ENCODE data around the gene DFFB.

DFFB gene

DNA sequence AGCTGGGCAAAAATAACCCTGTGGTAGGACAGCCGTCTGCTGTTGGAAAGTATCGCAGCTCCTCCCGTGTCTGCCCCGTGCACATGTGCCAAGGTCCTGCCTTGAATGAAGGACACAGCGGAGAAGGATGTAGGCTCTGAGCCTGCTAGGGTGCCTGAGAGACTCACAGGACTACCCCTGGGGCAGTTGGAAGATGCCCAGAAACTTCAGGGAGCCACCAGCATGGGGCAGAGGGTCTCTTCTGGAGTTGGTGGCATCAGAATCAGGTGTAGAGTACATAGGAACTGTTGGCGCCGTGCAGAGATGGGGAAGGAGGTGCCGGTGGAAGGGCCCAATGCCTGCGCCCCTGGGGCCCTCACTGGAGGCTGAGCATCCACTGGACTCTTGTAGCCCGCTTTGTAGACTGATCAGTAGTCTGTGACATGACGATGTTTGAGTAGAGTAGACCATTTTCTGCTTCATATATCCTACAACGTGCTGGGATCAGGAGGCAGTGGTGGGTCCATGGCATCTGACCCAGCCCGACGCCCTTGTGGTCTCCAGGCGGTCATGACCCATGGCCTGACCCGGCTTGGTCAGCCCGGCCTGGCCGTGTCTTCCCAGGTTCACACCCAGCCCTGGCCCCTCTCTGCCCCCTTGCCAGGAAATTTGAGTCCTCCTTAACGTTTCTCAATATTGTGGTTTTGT lies 48.1 kb downstream of the DFFB start:
- Histone ChIP-seq H3K4me1 (ENCODE audit: insufficient read depth, low read length) (peaks cover 20% of the 10 kb centered on the region), H3K9me3 (ENCODE audit: low read length) (no peaks in the 10 kb centered on the region), H3K4me3 (ENCODE audit: low read length) (no peak overlapping the region), H2AFZ (ENCODE audit: low read depth, low read length) (no peak overlapping the region), H3K36me3 (ENCODE audit: insufficient read depth, low read length) (no peaks in the 10 kb centered on the region), H3K27me3 (ENCODE audit: insufficient read depth, low read length) (no peaks in the 10 kb centered on the region)

DNA sequence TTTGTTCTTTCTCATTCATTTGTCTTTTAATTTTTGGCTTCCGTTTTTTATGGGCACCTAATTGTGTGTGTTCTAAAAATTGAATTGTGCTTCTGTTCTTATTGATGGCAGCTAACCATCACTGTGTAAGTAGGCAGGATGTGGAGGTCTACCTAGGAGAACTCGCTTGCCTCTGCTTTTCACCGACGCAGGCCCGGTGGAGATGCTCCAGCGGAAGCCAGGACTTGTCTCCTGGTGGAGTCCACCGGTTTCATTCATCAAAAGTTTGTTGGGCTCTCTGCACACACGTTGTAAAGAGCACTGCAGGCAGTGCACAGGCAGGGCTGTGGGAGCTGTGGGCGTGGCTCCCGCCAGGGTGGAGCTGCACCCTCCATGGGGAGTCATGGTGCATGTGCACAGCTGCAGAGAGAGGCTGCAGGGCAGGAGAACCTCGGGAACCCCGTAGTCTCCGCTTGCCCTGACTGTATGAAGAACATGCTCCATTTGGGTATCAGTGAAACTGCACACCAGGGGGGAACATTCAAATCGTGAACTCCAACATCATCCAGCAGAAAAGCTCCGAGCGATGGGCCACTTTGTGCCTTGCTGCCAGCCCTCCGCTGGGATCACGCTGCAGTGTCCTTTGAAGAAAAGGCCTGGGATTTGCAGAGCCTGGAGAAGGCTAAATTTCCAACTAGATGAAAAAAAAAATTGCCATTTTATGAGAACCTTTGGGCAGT lies 48.8 kb downstream of the DFFB start:
- Histone ChIP-seq H3K27me3 (ENCODE audit: insufficient read depth, low read length) (no peaks in the 10 kb centered on the region), H3K9me3 (ENCODE audit: low read length) (no peaks in the 10 kb centered on the region), H2AFZ (ENCODE audit: low read depth, low read length) (no peak overlapping the region), H3K36me3 (ENCODE audit: insufficient read depth, low read length) (no peaks in the 10 kb centered on the region), H3K4me3 (ENCODE audit: low read length) (no peak overlapping the region), H3K4me1 (ENCODE audit: insufficient read depth, low read length) (peaks cover 23% of the 10 kb centered on the region)

DNA sequence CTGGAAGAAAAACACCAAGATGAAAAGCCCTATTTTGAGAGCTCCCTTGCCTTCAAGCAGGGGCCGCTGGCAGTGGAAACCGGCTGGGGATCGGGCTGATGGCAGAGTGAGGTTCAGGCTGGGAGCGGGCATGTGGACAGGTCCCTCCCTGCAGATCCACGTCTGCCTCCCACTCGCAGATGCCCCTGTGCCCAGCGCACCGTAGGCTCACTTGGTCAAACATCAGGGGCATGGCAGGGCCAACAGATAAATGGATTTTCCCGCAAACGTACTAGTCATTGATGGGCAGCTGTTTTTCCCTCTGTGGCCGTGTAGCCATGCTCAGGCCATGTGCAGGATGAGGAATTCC lies 49.4 kb downstream of the DFFB start:
- no peaks in the 10 kb centered on the region for H3K9me3 ChIP-seq (ENCODE audit: low read length)
- H2AFZ ChIP-seq (ENCODE audit: low read depth, low read length), result no peak overlapping the region
- no peaks in the 10 kb centered on the region for H3K36me3 ChIP-seq (ENCODE audit: insufficient read depth, low read length)
- H3K27me3 ChIP-seq (ENCODE audit: insufficient read depth, low read length), result no peaks in the 10 kb centered on the region
- no peak overlapping the region for H3K4me3 ChIP-seq (ENCODE audit: low read length)
- H3K4me1 ChIP-seq (ENCODE audit: insufficient read depth, low read length), result peaks cover 25% of the 10 kb centered on the region

DNA sequence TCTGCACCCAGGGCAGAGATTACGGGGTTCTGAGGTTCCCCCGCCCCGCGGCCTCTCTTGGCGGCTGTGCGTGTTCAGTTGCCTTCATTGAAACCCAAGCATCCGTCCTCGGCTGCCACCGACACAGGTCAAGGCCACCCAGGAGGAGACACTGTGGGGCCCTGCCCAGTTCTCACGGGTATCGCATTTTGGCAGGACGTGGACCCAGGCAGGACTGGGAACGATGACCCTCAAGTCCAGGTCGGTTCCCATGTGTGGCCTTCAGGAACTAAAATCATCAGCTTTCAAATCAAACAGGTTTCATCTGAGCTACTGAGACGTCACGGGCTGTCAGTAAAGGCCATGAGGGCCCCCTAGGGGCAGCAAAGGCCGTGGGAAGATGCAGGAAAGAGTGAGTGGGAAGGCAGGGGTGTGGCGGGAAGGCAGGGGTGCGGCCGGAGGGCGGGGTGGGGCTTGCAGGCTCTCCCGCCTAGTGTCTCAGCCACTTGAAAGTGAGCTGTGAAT lies 49.8 kb downstream of the DFFB start:
- Histone ChIP-seq H3K9me3 (ENCODE audit: low read length) (no peaks in the 10 kb centered on the region), H3K27me3 (ENCODE audit: insufficient read depth, low read length) (no peaks in the 10 kb centered on the region), H3K36me3 (ENCODE audit: insufficient read depth, low read length) (no peaks in the 10 kb centered on the region), H3K4me1 (ENCODE audit: insufficient read depth, low read length) (peaks cover 25% of the 10 kb centered on the region), H2AFZ (ENCODE audit: low read depth, low read length) (no peak overlapping the region), H3K4me3 (ENCODE audit: low read length) (no peak overlapping the region)

DNA sequence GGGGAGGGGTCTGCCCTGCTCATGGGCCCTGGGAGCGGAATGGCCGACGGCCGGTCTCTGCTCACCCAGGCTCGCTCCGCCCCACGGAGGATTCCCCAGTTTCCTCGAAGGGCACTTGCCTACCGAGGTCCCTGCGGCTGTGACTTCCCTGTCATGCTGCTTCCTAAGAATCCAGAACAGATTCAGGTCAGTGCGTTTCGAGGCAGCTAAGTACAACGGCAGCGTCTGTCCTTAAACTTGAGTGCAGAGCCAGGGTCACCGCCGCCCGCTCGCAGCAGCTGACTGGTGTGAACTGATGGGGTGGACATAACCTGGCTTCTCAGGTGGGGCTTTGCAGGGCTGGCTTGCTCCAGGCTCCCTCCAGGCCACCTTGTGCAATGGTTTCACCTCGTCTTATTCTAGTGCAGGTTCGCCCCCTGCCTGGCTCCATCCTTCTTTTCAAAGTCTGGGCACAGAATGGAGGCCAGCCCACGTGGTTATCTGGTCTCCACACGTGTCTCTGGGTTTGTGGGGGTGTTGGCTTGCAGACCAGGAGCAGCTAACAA lies 50.4 kb downstream of the DFFB start:
- Histone ChIP-seq H3K9me3 (ENCODE audit: low read length) (no peaks in the 10 kb centered on the region), H3K36me3 (ENCODE audit: insufficient read depth, low read length) (no peaks in the 10 kb centered on the region), H3K4me3 (ENCODE audit: low read length) (no peak overlapping the region), H3K27me3 (ENCODE audit: insufficient read depth, low read length) (no peaks in the 10 kb centered on the region), H2AFZ (ENCODE audit: low read depth, low read length) (no peak overlapping the region), H3K4me1 (ENCODE audit: insufficient read depth, low read length) (peaks cover 25% of the 10 kb centered on the region)

DNA sequence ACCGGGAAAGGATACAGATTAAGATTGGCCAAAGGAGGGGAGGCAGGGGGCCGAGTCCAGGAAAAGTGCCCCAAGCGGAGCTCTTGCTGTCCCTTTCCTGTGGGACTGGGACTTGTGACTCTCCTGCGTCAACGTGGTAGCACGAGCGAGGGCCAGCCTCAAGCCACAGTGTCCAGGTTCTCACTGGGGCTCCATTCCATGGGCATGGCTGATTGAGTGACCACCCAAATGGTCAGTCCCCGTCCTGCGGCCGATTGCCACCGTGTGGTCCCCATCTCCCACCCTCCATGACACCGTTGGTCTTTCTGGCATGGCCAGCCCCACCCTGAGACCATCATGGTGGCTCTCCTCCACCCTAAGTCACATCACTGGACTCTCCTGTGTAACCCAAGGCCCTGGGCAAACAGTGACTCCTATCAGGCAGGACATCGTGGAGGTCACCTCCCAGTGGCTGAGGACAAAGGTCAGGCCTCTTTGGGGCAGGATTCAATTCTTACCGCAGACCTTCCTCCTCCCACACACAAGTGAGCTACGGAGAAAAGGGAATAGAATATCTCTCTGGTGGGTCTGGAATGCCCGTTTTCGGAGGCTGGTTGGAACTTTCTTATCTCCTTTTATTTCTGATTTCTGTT lies 51.7 kb downstream of the DFFB start:
- peaks cover 25% of the 10 kb centered on the region for H3K4me1 ChIP-seq (ENCODE audit: insufficient read depth, low read length)
- no peak overlapping the region for H3K4me3 ChIP-seq (ENCODE audit: low read length)
- no peaks in the 10 kb centered on the region for H3K27me3 ChIP-seq (ENCODE audit: insufficient read depth, low read length)
- H2AFZ ChIP-seq (ENCODE audit: low read depth, low read length), result no peak overlapping the region
- H3K36me3 ChIP-seq (ENCODE audit: insufficient read depth, low read length), result no peaks in the 10 kb centered on the region
- H3K9me3 ChIP-seq (ENCODE audit: low read length), result no peaks in the 10 kb centered on the region

DNA sequence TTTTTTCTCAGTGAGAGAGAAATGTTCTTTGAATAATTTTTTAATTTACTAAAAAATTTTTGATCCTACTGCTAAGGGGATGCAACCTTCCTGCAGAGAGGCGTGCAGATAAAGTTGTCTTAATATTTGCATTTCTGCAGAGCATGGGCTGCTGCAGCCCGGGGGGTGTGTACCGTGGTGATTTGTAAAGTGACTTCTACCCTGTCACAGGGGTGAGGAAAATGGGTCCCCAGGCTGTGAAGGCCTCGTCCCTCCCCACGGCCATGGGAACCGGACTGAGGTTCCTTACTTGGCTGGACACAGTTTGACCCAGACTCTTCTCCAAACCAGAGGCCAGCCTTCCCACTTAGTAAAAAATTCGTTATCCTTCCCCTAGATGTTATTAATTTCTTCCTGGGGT lies 52.3 kb downstream of the DFFB start:
- Histone ChIP-seq H3K4me1 (ENCODE audit: insufficient read depth, low read length) (peaks cover 25% of the 10 kb centered on the region), H3K9me3 (ENCODE audit: low read length) (no peaks in the 10 kb centered on the region), H3K4me3 (ENCODE audit: low read length) (no peak overlapping the region), H2AFZ (ENCODE audit: low read depth, low read length) (no peak overlapping the region), H3K27me3 (ENCODE audit: insufficient read depth, low read length) (no peaks in the 10 kb centered on the region), H3K36me3 (ENCODE audit: insufficient read depth, low read length) (no peaks in the 10 kb centered on the region)

DNA sequence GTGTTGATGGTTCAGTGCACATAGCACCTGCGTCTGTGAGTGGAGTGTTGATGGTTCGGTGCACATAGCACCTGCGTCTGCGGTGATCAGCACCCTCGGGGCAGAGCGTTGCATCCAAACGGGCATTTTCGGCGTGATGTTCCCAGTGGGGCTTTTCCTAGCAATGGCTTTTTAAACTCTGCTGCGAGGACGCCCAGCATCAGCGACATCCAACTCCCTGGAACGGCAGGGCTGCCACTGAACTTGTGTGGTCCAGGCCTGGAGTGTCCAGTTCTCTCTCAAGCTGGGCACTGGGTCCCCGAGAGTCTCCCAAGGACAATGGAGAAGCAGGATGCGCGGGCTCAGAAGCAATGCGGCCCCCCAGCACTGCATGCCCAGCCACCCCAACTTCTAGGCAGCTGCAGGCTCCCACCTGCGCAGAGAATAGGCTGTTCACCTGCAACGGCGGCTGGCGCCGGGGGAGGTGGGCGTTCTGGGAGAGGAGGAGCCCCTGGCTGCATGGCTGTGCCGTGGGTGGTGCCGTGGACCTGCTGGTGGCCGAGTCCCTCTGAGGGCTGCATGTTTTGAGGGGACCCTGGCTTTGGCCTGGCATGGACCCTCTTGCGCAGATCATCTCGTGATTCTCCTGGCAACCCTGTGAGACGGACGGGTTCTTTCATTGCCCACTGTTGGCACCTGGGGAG lies 52.9 kb downstream of the DFFB start:
- Histone ChIP-seq H3K4me3 (ENCODE audit: low read length) (no peak overlapping the region), H3K36me3 (ENCODE audit: insufficient read depth, low read length) (no peaks in the 10 kb centered on the region), H3K27me3 (ENCODE audit: insufficient read depth, low read length) (no peaks in the 10 kb centered on the region), H3K9me3 (ENCODE audit: low read length) (no peaks in the 10 kb centered on the region), H3K4me1 (ENCODE audit: insufficient read depth, low read length) (peaks cover 25% of the 10 kb centered on the region), H2AFZ (ENCODE audit: low read depth, low read length) (no peak overlapping the region)

DNA sequence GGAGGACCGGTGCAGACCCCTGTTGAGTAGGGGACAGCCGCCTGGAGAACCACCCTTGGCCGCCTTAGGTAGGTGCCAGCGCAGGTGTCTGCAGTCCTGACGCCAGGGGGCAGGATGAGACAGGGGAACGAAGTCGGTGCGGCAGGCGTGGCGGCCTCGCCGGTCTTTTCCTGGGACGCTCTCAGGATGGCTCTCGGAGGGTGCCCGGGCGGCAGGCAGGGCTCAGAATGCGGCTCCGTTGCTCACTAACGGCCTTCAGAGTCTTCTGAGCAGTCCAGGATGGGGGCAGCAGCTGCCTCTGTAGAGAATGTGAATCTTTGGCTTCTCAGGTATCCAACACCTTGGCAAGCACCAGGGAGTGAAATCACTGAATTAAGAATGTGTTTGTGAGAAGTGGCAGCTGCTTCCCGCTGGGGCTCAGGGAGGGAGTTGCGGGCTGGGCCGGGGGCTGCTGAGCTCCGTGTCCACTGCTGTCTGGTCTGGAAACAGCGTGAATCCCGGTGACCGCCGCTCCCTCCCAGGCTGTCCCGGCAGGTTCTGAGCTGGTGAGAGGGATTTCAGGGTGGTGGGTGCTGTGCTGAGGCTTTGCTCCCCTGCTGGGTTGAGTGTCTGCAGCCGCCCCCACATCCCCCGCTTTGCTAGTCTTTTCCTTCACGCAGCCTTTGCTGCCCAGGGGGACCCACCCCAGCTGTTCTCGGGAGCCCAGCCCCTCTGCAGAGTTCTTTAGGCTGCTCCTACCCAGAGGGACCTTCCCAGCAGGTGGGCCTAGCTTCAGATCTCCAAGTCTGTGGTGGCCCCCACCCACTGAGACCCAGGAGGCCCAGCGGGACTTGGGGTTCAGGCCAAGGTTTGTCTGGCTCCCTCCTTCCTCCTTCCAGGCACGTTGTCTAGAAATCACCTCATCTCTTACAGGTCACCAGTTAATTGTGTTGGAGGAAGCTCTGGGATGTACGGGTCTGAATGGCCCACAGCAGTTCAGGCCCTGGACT lies 53.9 kb downstream of the DFFB start:
- H3K36me3 ChIP-seq (ENCODE audit: insufficient read depth, low read length), result no peaks in the 10 kb centered on the region
- H3K4me1 ChIP-seq (ENCODE audit: insufficient read depth, low read length), result peaks cover 25% of the 10 kb centered on the region
- no peaks in the 10 kb centered on the region for H3K27me3 ChIP-seq (ENCODE audit: insufficient read depth, low read length)
- H2AFZ ChIP-seq (ENCODE audit: low read depth, low read length), result no peak overlapping the region
- no peak overlapping the region for H3K4me3 ChIP-seq (ENCODE audit: low read length)
- H3K9me3 ChIP-seq (ENCODE audit: low read length), result no peaks in the 10 kb centered on the region

DNA sequence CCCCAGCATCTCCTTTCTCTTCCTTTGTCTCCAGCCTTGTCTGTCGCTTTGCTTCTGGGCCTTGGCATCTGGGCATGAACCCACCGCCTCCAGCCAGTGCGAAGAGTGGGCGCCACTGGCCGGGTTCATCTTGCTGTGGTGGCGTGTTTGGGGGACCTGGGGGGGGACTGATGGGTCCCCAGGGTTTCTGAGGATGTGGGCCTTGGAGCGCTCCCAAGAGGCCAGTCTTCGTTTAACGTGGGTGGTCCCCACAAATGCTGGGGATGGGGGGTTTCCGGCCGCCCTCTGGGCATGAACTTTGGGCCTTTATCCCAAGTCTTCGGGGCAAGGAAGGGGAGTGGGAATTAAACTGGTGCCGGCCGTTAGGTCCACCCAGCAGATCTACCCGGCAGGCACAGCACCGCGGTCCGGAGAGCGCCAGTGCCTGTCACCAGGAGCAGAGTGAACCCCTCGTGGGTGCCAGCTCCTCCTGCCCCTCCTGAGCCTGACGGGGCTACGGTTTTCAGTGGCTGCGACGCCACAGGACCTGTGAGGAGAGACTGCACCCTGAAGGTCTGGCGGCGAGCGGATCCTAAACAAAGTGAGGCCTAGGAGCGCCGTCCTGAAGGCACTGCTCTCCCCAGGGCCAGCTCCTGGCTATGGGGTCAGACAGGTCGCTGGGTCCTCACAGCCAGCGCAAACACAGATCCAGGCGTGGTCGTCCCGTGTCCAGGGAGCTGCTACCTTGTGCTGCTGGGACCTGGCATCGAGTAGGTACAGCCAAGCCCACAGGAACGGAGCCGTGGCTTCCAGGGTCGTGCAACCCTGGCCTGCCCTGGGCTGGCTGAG lies 54.9 kb downstream of the DFFB start:
- Histone ChIP-seq H3K9me3 (ENCODE audit: low read length) (no peaks in the 10 kb centered on the region), H3K4me3 (ENCODE audit: low read length) (no peak overlapping the region), H3K27me3 (ENCODE audit: insufficient read depth, low read length) (peaks cover 6% of the 10 kb centered on the region), H2AFZ (ENCODE audit: low read depth, low read length) (no peak overlapping the region), H3K36me3 (ENCODE audit: insufficient read depth, low read length) (no peaks in the 10 kb centered on the region), H3K4me1 (ENCODE audit: insufficient read depth, low read length) (peaks cover 25% of the 10 kb centered on the region)

DNA sequence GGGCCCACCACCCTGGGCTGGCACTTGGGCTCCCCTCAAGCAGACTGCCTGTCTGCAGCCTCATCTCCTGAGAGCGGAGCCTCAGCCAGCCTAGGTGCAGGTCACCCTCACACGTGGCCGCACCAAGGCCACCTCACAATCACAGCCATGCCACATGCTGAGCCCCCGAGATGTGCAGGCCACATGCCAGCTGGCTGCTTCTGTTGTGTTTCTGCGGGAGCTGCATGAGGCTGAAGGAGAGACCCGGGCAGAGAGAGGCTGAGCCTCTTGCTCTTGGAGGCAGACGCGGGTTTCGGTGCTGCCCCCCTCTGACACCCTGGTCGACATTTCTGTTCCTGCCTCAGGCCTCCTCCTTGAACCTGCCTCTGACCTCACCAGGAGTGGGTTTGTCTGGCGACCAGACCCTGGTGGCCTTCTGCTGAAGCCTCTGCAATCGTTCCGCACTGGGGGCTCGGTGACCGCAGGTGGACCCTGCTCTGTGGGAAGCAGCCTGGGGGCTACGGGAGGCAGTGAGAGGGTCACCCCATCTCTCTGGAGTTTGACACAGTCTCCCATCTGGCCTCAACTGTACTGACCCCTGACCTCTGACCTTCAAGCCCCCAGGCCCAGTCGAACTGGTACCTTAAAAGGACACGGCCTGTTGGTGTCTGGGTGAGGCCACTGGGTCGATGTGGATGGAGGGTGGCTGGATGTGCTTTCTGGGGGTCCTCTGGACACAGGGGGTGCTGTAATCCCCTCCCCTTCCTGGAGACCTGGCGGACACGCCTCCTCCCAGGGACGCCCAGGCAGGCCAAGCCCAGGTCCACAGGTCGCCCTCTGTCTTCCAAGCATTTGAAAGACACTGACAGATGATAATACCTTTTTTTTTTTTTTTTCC lies 55.8 kb downstream of the DFFB start:
- Histone ChIP-seq H3K36me3 (ENCODE audit: insufficient read depth, low read length) (no peaks in the 10 kb centered on the region), H3K4me1 (ENCODE audit: insufficient read depth, low read length) (peaks cover 25% of the 10 kb centered on the region), H3K4me3 (ENCODE audit: low read length) (no peak overlapping the region), H2AFZ (ENCODE audit: low read depth, low read length) (no peak overlapping the region), H3K27me3 (ENCODE audit: insufficient read depth, low read length) (peaks cover 11% of the 10 kb centered on the region), H3K9me3 (ENCODE audit: low read length) (peaks cover 2% of the 10 kb centered on the region)

All from neuron (in vitro differentiated cells).